Measurements from ENCODE around the gene NTSR2.

GRCh38 chr2:11682590-11682915 lies 12.6 kb upstream of the NTSR2 start:
- TF ChIP-seq CTCF (conservative IDR thresholded peaks at IDR 0.05; ENCODE audit: low read depth, low read length) (no peak), EZH2 (IDR thresholded peaks at IDR 0.05; ENCODE audit: low read length, unreplicated experiment) (no peak)

All from PC-3 (cell line).